CD4-positive, alpha-beta T cell treated with Interleukin-17A for 1 hour (primary cell): ENCODE measurements around the gene MYH15.

ENCODE experiments used
- DNase-seq: peaks from one replicate; pipeline ENCODE4 v3.0.0-alpha.2; 2020

The MYH15 gene

GRCh38 chr3:108509263-108509662 lies 1.1 kb downstream of the MYH15 start:
- no peak for DNase-seq

DNA sequence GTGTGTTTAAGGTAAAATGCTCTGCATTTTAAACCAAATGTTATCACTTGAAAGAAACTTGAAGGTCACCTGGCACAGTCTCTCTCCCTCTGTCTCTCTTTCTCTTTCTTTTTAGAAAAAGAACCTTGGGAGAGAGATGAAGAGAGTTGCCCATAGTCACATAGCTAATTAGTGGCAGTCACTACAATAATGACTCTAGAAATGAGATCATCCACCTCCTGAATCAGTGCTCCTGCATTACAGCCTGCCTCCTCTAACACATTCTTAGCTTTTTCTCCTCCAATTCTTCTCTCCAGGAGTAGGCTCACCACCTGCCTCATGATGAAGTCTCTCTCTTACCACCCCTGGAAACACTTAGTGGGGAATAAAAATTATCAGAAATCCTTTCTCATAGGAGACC lies 2.5 kb downstream of the MYH15 start:
- DNase-seq, result no peak

GRCh38 chr3:108505811-108506210 lies 4.6 kb downstream of the MYH15 start:
- no peak for DNase-seq

DNA sequence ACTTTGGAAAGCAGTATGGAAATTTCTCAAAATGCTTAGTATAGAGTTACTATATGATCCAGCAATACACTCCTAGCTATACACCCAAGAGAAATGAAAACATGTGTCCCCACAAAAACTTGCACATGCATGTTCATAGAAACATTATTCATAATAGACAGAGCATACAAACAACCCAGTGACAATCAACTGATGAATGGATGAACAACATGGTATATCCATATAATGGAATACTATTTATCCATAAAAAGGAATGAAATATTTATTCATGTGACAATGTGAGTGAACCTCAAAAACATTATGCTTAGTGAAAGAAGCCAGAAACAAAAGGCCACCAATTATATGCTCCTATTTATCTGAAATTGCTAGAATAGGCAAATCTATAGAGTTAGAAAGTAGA lies 6.7 kb downstream of the MYH15 start:
- no peak for DNase-seq

DNA sequence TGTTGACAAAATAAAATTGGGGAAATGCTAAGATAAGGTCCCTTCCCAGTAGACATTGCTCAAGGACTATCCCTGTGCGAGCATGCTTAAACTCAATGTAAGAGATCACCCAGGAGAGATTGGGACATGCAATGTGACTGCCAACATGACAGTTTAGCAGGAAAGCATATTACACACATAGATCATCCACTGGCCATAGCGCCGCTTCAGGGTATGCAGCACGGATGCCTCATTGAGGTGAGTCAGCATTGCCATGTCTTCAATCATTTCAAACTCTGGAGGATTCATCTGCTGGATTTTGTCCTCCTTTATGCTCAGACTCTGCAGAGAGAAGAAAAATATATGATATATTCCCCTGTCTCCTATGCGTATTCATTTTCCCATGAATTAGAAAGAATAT lies 8.9 kb downstream of the MYH15 start:
- no peak for DNase-seq

- no peak for DNase-seq
Observed at GRCh38 chr3:108500728-108501127, 9.7 kb downstream of the MYH15 start.

- DNase-seq, result no peak
Observed at GRCh38 chr3:108497271-108497670, 13.1 kb downstream of the MYH15 start.

DNA sequence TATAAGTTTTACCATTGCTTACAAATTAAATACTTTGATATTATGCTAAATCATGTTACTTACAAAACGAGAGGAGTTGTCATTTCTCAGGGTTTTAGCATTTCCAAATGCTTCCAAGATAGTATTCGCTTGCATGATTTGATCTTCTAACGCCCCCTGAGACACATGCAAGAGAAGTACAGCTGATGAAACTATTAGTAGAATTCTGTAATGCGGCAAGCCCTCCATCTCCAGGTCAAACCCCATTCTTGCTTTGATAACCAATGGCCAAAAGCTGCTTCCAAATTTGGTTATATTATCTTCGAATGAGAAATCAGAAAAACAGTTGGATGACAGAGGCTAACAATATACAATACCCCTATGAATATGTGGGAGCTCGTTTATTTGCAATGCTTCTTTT lies 14.7 kb downstream of the MYH15 start:
- DNase-seq, result no peak

GRCh38 chr3:108494906-108495531 lies 15.4 kb downstream of the MYH15 start:
- no peak for DNase-seq

- DNase-seq, result no peak
Observed at GRCh38 chr3:108493862-108494261, 16.5 kb downstream of the MYH15 start.

- DNase-seq, result no peak
Observed at GRCh38 chr3:108491456-108491855, 18.9 kb downstream of the MYH15 start.

GRCh38 chr3:108489776-108490175 lies 20.6 kb downstream of the MYH15 start:
- DNase-seq, result peak; percentile 75

- no peak for DNase-seq
Observed at GRCh38 chr3:108488631-108489030, 21.8 kb downstream of the MYH15 start.

DNA sequence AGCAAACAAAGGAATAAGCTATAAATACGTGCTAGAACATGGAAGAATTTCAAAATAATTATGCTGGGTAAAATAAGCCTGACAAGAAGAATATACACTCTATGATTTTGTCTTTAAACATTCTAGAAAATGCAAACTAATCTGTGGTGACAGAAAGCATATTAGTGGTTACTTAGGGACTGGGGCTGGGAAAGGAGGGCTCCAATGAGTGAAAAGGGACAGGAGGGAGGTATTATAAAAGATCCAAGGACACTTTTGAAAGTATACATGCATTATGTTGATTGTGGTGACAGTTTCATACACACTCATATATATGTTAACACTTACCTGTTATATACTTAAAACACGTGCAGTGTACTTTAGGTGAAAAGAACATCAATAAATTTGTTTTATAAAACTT lies 23.0 kb downstream of the MYH15 start:
- DNase-seq, result no peak

DNA sequence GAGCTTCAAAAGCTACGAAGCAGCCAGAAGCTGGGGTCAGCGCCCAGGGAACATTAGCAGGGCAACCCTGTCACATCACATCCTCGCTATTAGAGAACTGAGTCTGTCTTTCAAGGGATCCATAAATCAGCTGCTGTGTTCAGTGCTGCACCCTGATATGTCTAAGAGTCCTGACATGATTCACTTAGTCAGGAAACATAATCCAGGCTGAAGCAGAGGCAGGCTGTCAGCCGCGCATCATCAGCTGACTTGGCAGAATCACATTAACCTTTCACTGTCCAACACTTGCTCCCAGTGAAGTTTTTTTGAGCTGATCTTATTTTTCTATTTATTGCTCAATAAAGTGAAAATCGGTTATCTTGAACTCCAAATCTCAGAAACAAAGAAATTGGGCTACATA lies 23.5 kb downstream of the MYH15 start:
- DNase-seq, result no peak

DNA sequence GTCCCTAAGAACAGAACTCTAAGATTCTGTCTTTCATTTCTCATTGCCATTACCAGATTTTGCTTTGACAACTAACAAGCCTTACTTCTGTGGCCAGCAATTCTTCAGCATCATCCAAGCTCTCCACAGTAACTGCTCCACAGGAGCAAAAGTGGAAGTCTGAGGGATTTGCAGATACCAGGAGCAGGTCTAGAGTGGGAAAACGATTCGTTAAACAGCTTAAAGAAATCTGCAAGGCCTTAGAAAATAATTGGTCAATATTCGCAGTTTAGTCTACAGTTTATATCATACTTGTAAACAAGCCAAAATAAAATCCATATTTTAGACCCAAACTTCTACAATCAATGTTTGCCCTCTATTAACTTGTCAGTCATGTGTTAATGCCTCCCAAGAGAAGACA lies 24.1 kb downstream of the MYH15 start:
- DNase-seq, result no peak

GRCh38 chr3:108485146-108485545 lies 25.2 kb downstream of the MYH15 start:
- DNase-seq, result no peak

DNA sequence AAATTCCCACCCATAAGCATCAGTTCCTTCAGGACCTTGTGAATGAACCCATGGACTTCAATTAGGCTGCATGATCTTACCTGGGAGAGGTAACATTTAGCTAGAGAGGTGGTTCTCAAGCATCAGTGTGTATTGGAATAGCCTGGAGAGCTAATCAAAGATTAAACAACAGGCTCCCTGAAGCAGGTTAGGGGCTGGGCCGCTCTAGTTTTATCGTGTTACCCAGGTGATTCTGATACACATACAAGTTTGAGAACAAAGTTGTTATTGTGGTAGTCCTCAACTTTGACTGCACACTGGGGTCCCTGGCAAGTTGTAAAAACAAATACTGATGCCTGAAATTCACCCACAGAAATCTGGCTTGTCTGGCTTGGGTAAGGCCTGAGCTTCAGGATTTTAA lies 31.2 kb downstream of the MYH15 start:
- DNase-seq, result no peak

GRCh38 chr3:108477511-108478147 lies 32.8 kb downstream of the MYH15 start:
- peak; percentile 65 for DNase-seq

GRCh38 chr3:108475220-108475782 lies 35.1 kb downstream of the MYH15 start:
- no peak for DNase-seq

DNA sequence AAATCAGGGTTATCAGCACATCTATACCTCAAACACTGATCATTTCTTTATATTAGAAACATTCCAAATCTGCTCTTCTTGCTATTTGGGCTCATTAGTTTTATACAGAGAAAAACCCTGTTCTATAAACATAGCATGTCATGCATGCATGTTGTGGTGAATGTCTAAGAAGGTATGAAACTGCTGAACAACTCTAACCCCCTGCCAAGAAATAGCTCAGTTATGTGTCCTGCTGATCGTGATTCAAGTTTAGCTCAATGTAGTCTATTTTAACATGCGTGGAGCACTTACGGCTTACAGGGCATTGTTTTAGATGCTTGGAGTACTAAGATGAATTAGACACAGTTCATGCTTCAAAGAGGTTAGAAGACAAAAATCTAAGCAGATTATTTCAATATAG lies 35.8 kb downstream of the MYH15 start:
- no peak for DNase-seq

DNA sequence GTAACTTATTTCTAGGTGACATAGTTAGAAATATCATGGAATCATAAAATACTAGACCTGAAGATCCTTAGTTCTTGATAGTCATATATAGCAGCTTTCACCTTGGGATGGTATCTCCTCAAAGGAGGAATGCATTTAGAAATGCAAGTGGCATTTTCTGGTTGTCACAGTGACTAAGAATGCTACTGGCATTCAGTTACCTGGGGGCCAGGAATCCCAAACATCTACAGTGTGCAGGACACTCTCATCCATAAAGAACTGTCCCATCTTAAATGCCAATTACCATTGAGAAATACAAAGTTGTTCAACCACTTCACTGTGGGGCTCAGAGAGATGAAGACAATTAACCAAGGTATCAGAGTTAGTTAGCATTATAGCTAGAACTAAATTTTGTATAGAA lies 36.7 kb downstream of the MYH15 start:
- DNase-seq, result no peak

- DNase-seq, result no peak
Observed at GRCh38 chr3:108472001-108472591, 38.3 kb downstream of the MYH15 start.

DNA sequence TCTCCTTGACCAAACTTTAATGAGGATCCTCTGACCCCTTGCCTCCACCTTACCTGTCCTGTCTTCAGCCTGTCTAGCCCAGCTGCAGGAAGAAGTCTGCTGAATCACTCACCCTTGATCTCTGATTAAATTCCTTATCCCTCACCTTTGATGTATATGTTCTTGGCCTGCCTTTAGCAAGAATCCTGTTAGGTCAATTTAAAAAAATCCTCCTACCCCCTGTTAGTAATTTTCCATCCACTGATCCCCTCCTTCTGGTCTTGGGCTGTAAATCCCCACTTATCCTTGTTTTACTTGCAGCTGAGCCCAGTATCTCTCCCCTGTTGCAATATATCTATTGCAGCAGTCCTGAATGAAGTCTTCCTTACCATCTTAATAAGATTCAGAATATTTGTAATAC lies 39.0 kb downstream of the MYH15 start:
- no peak for DNase-seq
